ENCODE results near the gene TRIP13. TPM values are rescaled to one million over a fixed set of nuclear protein-coding genes. Genes with fewer than 3 reads are reported as not detected.
A peak's percentile ranks its signal among the peaks of the same experiment; 100 is the strongest.
"Not testable (repeated sequence)": the region's sequence is repeated elsewhere in the genome, so short reads cannot be mapped to it uniquely, and the experiment has no call there.

TRIP13 gene
- total and polyA plus RNA-seq, 9 of the 15 experiments (the other 6 are each of a cell fraction or from before 2014, with no cell fraction given): 24.1 to 116 (median 53.2) TPM

DNA sequence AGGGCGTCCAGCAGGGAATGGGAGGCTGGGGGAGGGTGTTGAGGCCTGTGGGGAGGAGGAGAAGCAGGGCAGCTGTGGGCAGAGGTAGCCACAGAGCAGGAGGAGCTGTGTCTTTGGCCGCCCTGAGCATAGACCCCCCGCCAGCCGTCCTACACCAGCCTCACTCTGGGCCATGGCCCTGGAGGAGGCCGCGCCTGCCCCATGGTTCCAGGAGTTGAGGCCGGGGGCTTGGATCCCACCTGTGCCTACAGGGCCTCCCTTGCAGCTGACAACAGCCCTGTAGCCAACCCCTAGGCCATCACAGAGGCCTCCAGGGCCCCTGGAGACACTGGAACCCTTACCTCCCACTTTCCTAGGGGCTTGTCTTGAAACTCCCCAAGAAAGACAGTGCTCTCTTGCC, 44.9 kb upstream of the TRIP13 start:
- H3K9me3 ChIP-seq (replicated peaks; ENCODE audit: control insufficient read depth, insufficient read depth, low read depth, low read length); BruUV-seq (replicated peaks); FAIRE-seq; H3K9me1 ChIP-seq (ENCODE audit: control insufficient read depth, insufficient read depth, low read length); H3K4me2 ChIP-seq (ENCODE audit: insufficient read depth, low read length); intact Hi-C loops (cut with micrococcal nuclease); H3K27ac ChIP-seq (ENCODE audit: extremely low read depth, low read depth, low read length); CTCF ChIA-PET (ENCODE audit: low intra/inter-chr PET ratio); H3K9ac ChIP-seq (ENCODE audit: insufficient read depth in 1 of 2, low read depth in 2 of 2, low read length in 2 of 2); H3K4me3 ChIP-seq; DNase-seq (ENCODE audit: extremely low read depth in 1 of 4, low spot score in 3 of 4); H3K36me3 ChIP-seq (ENCODE audit: control insufficient read depth, insufficient read depth, low read length); POLR2A ChIA-PET; ATAC-seq; H2AFZ ChIP-seq (ENCODE audit: low read depth, low read length); H3K79me2 ChIP-seq (ENCODE audit: control insufficient read depth, insufficient read depth, low read length): not testable (repeated sequence)
- in situ Hi-C loops (cut with MboI): loop anchor here (10.0 kb wide), 1 partner anchor 93 kb away; no protein-coding TSS in a partner anchor
- Histone ChIP-seq H4K20me1 (replicated peaks; ENCODE audit: control insufficient read depth, insufficient read depth, low read length) (peaks cover 13% of the 10 kb centered on the region), H3K27me3 (ENCODE audit: control insufficient read depth in 2 of 2, insufficient read depth in 2 of 2, low read length in 2 of 2) (peaks cover 26 to 49% of the 10 kb centered on the region in 2 experiments), H3K4me1 (replicated peaks in 1 of 2; ENCODE audit: control insufficient read depth in 2 of 2, insufficient read depth in 2 of 2, low read length in 2 of 2) (peaks cover 0 to 28% of the 10 kb centered on the region in 2 experiments; a peak in 2 of 5 replicates)
- 10% methylated on average over 6 of the region's 7 CpGs for WGBS (ENCODE audit: insufficient coverage, low coverage, missing lambda C conversion rate)

DNA sequence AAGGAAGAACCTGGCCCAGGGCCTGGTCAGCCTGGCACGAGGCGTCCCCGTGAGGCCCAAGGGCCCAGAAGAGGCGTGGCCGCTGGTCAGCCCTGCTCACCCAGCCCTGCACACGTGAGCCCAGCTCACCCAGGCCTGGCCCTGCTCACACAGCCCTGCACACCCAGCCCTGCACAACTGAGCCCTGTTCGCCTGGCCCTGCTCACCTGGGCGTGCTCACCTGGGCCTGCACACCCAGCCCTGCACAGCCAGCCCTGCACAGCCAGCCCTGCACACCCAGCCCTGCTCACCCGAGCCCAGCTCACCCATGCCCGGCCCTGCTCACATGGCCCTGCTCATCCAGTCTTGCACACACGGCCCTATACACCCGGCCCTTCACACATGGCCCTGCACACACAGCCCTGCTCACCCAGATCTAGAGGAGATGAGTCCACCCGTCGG, 44.0 kb upstream of the TRIP13 start:
- DNase-seq (ENCODE audit: extremely low read depth in 1 of 4, low spot score in 3 of 4) (no peak), ATAC-seq (no peak), FAIRE-seq (no peak)
- Histone ChIP-seq H3K4me2 (ENCODE audit: insufficient read depth, low read length) (no peak overlapping the region), H3K9me1 (ENCODE audit: control insufficient read depth, insufficient read depth, low read length) (no peaks in the 10 kb centered on the region), H3K4me1 (replicated peaks in 1 of 2; ENCODE audit: control insufficient read depth in 2 of 2, insufficient read depth in 2 of 2, low read length in 2 of 2) (peaks cover 0 to 29% of the 10 kb centered on the region in 2 experiments; a peak in 2 of 5 replicates), H3K4me3 (no peak overlapping the region), H3K79me2 (ENCODE audit: control insufficient read depth, insufficient read depth, low read length) (no peaks in the 10 kb centered on the region), H4K20me1 (replicated peaks; ENCODE audit: control insufficient read depth, insufficient read depth, low read length) (peaks cover 18% of the 10 kb centered on the region), H3K27me3 (ENCODE audit: control insufficient read depth in 2 of 2, insufficient read depth in 2 of 2, low read length in 2 of 2) (peaks cover 26 to 57% of the 10 kb centered on the region in 2 experiments), H3K9me3 (replicated peaks; ENCODE audit: control insufficient read depth, insufficient read depth, low read depth, low read length) (no peaks in the 10 kb centered on the region), H3K36me3 (ENCODE audit: control insufficient read depth, insufficient read depth, low read length) (no peaks in the 10 kb centered on the region), H3K9ac (ENCODE audit: insufficient read depth in 1 of 2, low read depth in 2 of 2, low read length in 2 of 2) (peak overlapping the region in 1 of 2 experiments; percentile 5; a peak in 1 of 4 replicates), H2AFZ (ENCODE audit: low read depth, low read length) (no peak overlapping the region), H3K27ac (ENCODE audit: extremely low read depth, low read depth, low read length) (no peak overlapping the region)
- ChIA-PET POLR2A (no interaction called here), CTCF (ENCODE audit: low intra/inter-chr PET ratio) (no interaction called here)
- no TSS peak for BruUV-seq (replicated peaks)
- TF ChIP-seq, protein P1, sequence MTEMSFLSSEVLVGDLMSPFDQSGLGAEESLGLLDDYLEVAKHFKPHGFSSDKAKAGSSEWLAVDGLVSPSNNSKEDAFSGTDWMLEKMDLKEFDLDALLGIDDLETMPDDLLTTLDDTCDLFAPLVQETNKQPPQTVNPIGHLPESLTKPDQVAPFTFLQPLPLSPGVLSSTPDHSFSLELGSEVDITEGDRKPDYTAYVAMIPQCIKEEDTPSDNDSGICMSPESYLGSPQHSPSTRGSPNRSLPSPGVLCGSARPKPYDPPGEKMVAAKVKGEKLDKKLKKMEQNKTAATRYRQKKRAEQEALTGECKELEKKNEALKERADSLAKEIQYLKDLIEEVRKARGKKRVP (CRISPR knock-in tag; IDR thresholded peaks at IDR 0.05): no peak
- peak; percentile 41; the same call in 1 of the 2 replicates for TF ChIP-seq POLR2G (IDR thresholded peaks at IDR 0.05; ENCODE audit: low read depth, low read length)
- intact Hi-C loops (cut with micrococcal nuclease) (no loop called here), in situ Hi-C loops (cut with MboI) (loop anchor here (10.0 kb wide), 1 partner anchor 94 kb away; no protein-coding TSS in a partner anchor)
- 9% methylated on average over 11 of the region's 14 CpGs for WGBS (ENCODE audit: insufficient coverage, low coverage, missing lambda C conversion rate)

Measured in K562 (cell line).